Immature natural killer cell (primary cell): ENCODE data around the gene CAV2. TPM values are rescaled to one million over a fixed set of nuclear protein-coding genes. Genes with fewer than 3 reads are reported as not detected.
A peak's percentile ranks its signal among the peaks of the same experiment; 100 is the strongest.

Experiments used
- DNase-seq, 3 donors: peaks; one replicate each; pipeline ENCODE4 v3.0.0; 2022; ENCODE audit warnings: mixed read lengths in 1 of 3
- H3K27ac Mint-ChIP-seq, 6 donors: one replicate each; pipeline ENCODE4 v1.8.0; 2020; ENCODE audit warnings: mixed read lengths in 6 of 6, mild to moderate bottlenecking in 5 of 6, inconsistent platforms in 4 of 6, moderate library complexity in 3 of 6
- H3K27me3 Mint-ChIP-seq, 3 donors: one replicate each; pipeline ENCODE4 v1.8.0; 2020 to 2021; ENCODE audit warnings: low read depth in 3 of 3, mild to moderate bottlenecking in 3 of 3, mixed read lengths in 3 of 3, moderate library complexity in 3 of 3, inconsistent platforms in 1 of 3
- H3K36me3 Mint-ChIP-seq, 3 donors: one replicate each; pipeline ENCODE4 v1.8.0; 2020; ENCODE audit warnings: mixed read lengths in 3 of 3, inconsistent platforms in 2 of 3, mild to moderate bottlenecking in 2 of 3
- H3K4me1 Mint-ChIP-seq, 2 donors: one replicate each; pipeline ENCODE4 v1.8.0; 2020; ENCODE audit warnings: inconsistent platforms in 2 of 2, mild to moderate bottlenecking in 2 of 2, mixed read lengths in 2 of 2, moderate library complexity in 1 of 2
- H3K4me3 Mint-ChIP-seq, 5 donors: one replicate each; pipeline ENCODE4 v1.8.0; 2020; ENCODE audit warnings: mild to moderate bottlenecking in 5 of 5, mixed read lengths in 5 of 5, inconsistent platforms in 3 of 5, moderate library complexity in 3 of 5
- H3K9me3 Mint-ChIP-seq, 6 donors: one replicate each; pipeline ENCODE4 v1.8.0; 2020; ENCODE audit warnings: mild to moderate bottlenecking in 6 of 6, mixed read lengths in 6 of 6, inconsistent platforms in 4 of 6, moderate library complexity in 3 of 6
- polyA plus RNA-seq, 3 donors: library from polyadenylated mRNA; unstranded; fragments of 300-500 nt; fragmentation: Illumina TruSeq; gene quantifications; one replicate each; pipeline ENCODE4 v1.2.3, GENCODE V29; 2021

CAV2 gene, protein sequence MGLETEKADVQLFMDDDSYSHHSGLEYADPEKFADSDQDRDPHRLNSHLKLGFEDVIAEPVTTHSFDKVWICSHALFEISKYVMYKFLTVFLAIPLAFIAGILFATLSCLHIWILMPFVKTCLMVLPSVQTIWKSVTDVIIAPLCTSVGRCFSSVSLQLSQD
- polyA plus RNA-seq: not detected

DNA sequence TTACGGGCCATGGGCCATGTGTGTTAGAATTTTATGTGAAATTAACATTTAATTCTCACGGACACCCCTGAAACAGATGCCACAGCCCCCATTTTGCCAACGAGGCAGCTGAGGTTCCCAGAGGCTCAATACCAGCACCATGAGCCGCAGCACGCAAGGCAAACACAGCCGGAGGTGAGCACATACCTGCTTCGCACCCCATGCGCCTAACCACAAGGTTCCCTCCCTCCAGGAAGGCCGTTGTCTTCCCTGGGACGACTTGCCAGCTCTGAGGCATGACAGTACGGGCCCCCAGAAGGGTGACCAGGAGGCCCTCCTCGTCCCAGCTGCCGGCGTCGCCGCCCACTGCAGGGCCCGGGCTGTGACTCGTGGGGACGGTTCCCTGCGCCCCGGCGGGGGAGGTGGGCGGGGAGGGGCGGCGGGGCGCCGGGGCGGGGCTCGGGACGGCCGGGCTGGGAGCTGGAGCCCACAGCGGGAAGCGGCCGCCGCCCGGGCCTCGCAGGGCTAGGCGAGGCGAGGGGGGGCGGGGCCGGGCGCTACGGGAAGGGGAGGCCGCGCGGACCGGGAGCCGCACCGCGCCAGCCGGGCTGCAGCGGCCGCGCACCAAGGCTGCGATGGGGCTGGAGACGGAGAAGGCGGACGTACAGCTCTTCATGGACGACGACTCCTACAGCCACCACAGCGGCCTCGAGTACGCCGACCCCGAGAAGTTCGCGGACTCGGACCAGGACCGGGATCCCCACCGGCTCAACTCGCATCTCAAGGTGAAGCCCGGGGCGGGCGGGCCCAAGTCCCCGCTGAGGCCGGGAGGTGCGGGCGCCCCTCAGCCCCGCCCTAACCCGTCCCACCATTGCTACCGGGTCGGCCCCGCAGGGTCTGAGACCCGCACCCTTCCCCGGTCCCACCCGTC lies at the start of gene CAV2:
TSS of gene CAV2 (plus strand) at position 571 of the 910 bp plus-strand sequence. CDS start at position 615, 44 bp downstream.
- H3K4me3 Mint-ChIP-seq: peak within 1 kb of the TSS; percentile 50 to 74 (median 71)
- peak in 1 of 3 donors; percentile 3 for DNase-seq
- peaks cover 20 to 24% (median 21%) of the 10 kb centered on the region in 3 donors for H3K27me3 Mint-ChIP-seq
- no peaks in the 10 kb centered on the region for H3K36me3 Mint-ChIP-seq
- peaks cover 16 to 17% of the 10 kb centered on the region in 2 donors for H3K4me1 Mint-ChIP-seq
- H3K27ac Mint-ChIP-seq: no peak within 1 kb of the TSS
- H3K9me3 Mint-ChIP-seq: peaks cover 0 to 5% (median 0%) of the 10 kb centered on the region in 6 donors

DNA sequence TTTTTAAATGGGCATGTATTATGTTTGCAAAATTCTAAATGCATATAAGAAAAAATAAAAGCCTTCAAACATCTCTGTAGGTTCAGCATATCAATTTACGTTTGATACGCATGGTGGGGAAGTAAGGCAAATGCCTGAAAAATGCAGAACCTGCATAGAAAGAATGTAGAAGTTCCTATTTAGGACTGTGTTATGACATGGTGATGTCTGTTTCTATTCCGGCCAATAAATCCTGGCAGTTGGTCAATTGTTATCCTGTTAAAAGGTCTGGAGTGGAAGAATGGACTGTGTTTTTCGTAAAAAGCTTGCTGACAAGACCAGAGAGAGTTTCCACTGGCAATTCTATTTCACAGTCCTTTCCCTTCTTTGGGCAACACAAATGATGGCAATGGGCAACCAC lies 49.6 kb upstream of the CAV2 start:
- no peak overlapping the region for H3K27ac Mint-ChIP-seq
- H3K4me3 Mint-ChIP-seq: no peak overlapping the region
- peaks cover 0 to 1% (median 0%) of the 10 kb centered on the region in 6 donors for H3K9me3 Mint-ChIP-seq
- H3K27me3 Mint-ChIP-seq: peaks cover 2 to 12% (median 6%) of the 10 kb centered on the region in 3 donors
- DNase-seq: no peak
- no peaks in the 10 kb centered on the region for H3K36me3 Mint-ChIP-seq
- H3K4me1 Mint-ChIP-seq: no peaks in the 10 kb centered on the region

DNA sequence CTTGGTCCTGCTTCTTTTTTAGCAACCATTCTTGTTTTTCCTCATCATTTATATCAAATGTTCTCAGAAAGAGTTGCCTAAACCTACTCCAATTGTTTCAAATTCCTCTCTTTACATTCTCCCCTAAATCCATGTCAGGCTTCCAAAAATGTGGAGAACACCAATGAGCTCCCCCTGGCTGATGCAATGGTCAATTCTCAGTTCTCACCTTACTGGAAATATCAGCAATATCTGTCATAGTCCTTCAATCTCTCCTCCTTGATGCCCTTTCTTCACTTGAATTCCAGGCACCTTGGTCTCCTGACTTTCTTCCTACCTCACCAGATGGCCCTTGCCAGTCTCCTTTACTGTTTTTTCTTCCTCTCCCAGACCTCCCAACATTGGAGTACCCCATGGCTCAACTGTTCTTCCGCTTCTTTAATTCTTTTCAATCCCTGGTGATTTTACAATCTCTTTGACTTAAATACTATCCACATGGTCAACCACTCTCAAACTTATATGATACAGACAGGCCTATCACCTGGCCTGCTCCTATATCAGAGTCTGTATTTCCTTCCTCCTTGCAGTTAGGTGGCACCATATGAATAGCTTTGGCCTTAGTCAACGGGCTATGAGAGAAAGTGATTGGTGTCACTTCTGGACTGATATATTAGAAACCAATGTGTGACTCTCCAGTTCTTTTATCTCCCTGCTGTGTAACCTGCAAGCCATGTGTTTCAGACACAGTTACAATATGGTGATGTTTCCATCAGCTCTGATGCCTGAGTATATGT lies 47.4 kb upstream of the CAV2 start:
- no peaks in the 10 kb centered on the region for H3K36me3 Mint-ChIP-seq
- DNase-seq: no peak
- H3K27me3 Mint-ChIP-seq: peaks cover 2 to 13% (median 4%) of the 10 kb centered on the region in 3 donors
- no peaks in the 10 kb centered on the region for H3K4me1 Mint-ChIP-seq
- H3K9me3 Mint-ChIP-seq: no peaks in the 10 kb centered on the region
- no peak overlapping the region for H3K4me3 Mint-ChIP-seq
- H3K27ac Mint-ChIP-seq: no peak overlapping the region

DNA sequence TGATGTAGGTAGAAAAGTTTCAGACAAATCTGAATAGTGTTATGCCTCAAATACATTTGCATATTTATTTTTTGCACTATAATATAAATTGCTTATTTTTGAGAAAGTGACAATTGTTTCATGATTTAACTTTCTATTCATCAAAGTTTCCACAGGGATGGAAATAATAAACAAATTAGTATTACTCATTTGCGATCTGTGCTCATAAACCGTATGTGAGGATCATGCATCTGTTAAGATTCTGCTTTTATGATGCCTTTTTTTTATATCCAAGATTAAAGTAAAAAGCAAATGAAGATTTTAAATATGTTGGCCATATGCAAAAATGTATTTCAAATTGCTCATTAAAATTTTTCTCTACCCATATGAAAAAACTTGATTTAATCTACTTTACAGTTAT lies 45.2 kb upstream of the CAV2 start:
- Mint-ChIP-seq H3K4me3 (no peak overlapping the region), H3K27me3 (peaks cover 2 to 13% (median 4%) of the 10 kb centered on the region in 3 donors), H3K27ac (no peak overlapping the region), H3K9me3 (no peaks in the 10 kb centered on the region), H3K4me1 (no peaks in the 10 kb centered on the region), H3K36me3 (no peaks in the 10 kb centered on the region)
- no peak for DNase-seq

DNA sequence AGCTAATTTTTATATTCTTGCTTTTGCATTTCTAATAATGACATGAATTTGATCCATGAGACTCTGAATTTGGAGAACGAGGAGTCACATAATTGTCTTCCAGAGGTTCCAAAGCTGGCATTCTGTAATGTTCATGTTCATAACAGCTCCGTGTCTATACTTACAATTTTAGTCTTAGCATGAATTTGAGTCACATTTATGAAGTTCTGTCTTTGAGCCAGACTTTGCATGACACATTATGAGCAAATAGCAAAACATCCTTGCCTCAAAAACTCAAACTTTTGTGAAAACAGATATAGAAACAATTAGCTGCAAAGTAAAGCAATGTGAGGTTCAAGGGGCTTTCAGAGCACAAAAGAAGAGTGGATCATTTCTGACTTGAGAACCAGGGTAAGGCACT lies 44.5 kb upstream of the CAV2 start:
- DNase-seq: no peak
- no peaks in the 10 kb centered on the region for H3K36me3 Mint-ChIP-seq
- no peak overlapping the region for H3K27ac Mint-ChIP-seq
- no peaks in the 10 kb centered on the region for H3K4me1 Mint-ChIP-seq
- no peak overlapping the region for H3K4me3 Mint-ChIP-seq
- no peaks in the 10 kb centered on the region for H3K9me3 Mint-ChIP-seq
- peaks cover 1 to 10% (median 2%) of the 10 kb centered on the region in 3 donors for H3K27me3 Mint-ChIP-seq

DNA sequence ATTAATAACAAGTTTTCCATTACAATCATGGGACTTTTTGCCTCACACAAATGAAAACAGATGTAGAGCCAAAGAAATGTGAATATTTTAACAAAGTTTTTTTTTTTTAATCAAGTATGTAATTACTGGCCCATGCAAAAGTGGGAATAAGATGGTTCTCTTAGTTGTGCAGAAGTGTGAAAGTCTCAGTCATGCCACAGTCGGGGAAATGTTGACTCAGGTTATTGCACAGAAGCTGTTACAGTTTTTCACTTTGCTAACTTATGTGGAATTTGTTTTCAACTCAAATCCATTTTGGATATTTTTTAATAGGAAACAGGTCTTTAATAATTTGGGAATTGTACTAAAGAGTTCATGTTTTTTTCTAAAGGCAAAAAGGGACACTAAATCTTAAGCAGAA lies 44.0 kb upstream of the CAV2 start:
- no peak for DNase-seq
- H3K4me1 Mint-ChIP-seq: no peaks in the 10 kb centered on the region
- H3K27me3 Mint-ChIP-seq: peaks cover under 1 to 10% (median 2%) of the 10 kb centered on the region in 3 donors
- no peaks in the 10 kb centered on the region for H3K36me3 Mint-ChIP-seq
- no peaks in the 10 kb centered on the region for H3K9me3 Mint-ChIP-seq
- H3K27ac Mint-ChIP-seq: no peak overlapping the region
- no peak overlapping the region for H3K4me3 Mint-ChIP-seq

DNA sequence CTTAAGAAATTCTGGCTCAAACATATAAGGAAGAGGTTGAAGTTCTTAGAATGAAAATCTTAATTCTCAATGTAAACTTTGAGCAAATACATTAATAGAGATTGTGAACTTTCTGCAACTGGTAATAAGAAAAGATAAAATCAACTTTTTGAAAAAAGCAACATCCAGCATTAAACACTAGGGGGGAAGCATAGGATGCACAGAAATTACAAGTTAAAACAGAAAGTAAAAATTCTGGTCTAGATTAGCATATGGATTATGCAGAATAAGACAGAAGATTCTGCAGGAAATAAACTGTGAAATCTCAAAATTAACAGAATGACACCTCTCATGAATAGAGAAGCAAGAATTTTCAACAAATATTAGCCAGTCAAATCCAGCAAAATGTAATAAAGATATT lies 38.0 kb upstream of the CAV2 start:
- H3K36me3 Mint-ChIP-seq: no peaks in the 10 kb centered on the region
- no peak overlapping the region for H3K27ac Mint-ChIP-seq
- peaks cover 0 to 7% (median 3%) of the 10 kb centered on the region in 3 donors for H3K27me3 Mint-ChIP-seq
- H3K4me1 Mint-ChIP-seq: no peaks in the 10 kb centered on the region
- no peaks in the 10 kb centered on the region for H3K9me3 Mint-ChIP-seq
- DNase-seq: no peak
- H3K4me3 Mint-ChIP-seq: no peak overlapping the region

DNA sequence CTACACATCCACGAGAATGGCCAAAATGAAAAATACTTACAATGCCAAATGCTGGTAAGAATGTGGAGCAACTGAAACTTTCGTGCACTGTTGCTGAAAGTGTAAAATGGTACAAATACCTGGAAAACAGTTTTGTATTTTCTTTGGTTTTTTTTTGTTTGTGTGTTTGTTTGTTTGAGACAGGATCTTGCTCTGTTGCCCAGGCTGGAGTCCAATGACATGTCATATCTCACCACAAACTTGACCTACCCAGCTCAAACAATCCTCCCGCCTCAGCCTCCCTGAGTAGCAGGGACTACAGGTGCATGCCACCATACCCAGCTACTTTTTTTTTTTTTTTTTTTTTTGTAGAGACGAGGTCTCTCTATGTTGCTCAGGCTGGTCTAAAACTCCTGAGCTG lies 35.6 kb upstream of the CAV2 start:
- H3K27ac Mint-ChIP-seq: no peak overlapping the region
- peaks cover 0 to 6% (median 4%) of the 10 kb centered on the region in 3 donors for H3K27me3 Mint-ChIP-seq
- H3K4me1 Mint-ChIP-seq: no peaks in the 10 kb centered on the region
- no peaks in the 10 kb centered on the region for H3K36me3 Mint-ChIP-seq
- H3K9me3 Mint-ChIP-seq: peaks cover 0 to 1% (median 0%) of the 10 kb centered on the region in 6 donors
- H3K4me3 Mint-ChIP-seq: no peak overlapping the region
- DNase-seq: no peak

DNA sequence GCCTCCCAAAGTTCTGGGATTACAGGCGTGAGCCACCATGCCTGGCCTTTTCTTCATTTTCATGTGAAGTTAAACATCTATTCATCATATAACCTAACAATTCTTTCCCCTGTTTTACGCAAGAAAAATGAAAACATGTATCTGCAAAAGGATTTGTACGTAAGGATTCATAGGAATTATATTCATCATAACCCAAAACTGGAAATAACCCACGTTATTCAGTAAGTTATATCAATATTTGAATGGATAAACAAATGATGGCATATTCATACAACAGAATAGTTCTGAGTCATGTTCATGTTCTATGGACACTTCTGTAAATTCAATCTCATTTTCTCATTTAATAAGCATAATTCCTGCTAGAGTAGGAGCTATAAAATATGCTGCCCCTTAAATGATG lies 35.2 kb upstream of the CAV2 start:
- Mint-ChIP-seq H3K27ac (no peak overlapping the region), H3K27me3 (peaks cover 0 to 6% (median 4%) of the 10 kb centered on the region in 3 donors), H3K36me3 (no peaks in the 10 kb centered on the region), H3K4me3 (no peak overlapping the region), H3K4me1 (no peaks in the 10 kb centered on the region), H3K9me3 (peaks cover 0 to 1% (median 0%) of the 10 kb centered on the region in 6 donors)
- no peak for DNase-seq

DNA sequence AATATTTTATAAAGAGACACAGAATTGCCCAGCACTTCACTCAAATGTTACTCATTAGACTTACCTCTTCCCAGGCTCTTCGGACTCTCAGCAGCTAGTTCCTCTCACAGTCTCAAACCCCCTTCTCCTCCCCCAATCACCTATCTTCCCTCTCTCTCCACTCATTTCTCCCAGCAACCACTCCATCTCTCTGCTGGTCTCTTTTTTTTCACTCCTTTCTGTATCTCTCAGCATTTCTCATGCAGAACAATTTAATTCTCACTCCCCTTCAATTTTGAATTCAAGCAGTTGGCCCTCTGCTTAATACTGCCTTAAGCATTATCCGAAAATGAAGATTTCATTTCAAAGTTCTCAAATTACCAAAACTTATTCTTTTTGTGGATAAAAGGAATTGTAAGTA lies 34.4 kb upstream of the CAV2 start:
- no peak overlapping the region for H3K27ac Mint-ChIP-seq
- H3K9me3 Mint-ChIP-seq: peaks cover 0 to 1% (median 0%) of the 10 kb centered on the region in 6 donors
- DNase-seq: no peak
- no peaks in the 10 kb centered on the region for H3K36me3 Mint-ChIP-seq
- H3K4me1 Mint-ChIP-seq: no peaks in the 10 kb centered on the region
- H3K27me3 Mint-ChIP-seq: peaks cover 0 to 6% (median 4%) of the 10 kb centered on the region in 3 donors
- H3K4me3 Mint-ChIP-seq: no peak overlapping the region

DNA sequence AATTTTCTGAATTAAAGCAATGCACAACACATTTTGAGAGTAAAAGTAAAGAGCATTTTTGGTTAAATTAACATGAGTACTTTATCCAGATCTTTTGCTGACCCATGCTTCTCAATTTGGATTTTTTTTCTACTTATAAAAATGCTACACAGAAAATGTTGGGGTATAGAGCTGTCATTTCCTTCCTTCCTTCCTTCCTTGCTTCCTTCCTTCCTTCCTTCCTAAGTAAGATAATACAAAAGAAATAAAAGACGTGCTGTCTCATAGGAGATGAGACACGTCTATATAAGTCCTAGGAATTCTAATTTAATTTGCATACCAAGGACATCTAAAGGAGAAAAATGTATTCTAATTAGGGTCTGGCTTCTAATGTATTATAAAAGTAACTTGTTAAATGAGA lies 31.0 kb upstream of the CAV2 start:
- Mint-ChIP-seq H3K4me3 (no peak overlapping the region), H3K27me3 (peaks cover 0 to 8% (median 4%) of the 10 kb centered on the region in 3 donors), H3K9me3 (peaks cover 0 to 1% (median 0%) of the 10 kb centered on the region in 6 donors), H3K4me1 (no peaks in the 10 kb centered on the region), H3K27ac (no peak overlapping the region), H3K36me3 (no peaks in the 10 kb centered on the region)
- DNase-seq: no peak

DNA sequence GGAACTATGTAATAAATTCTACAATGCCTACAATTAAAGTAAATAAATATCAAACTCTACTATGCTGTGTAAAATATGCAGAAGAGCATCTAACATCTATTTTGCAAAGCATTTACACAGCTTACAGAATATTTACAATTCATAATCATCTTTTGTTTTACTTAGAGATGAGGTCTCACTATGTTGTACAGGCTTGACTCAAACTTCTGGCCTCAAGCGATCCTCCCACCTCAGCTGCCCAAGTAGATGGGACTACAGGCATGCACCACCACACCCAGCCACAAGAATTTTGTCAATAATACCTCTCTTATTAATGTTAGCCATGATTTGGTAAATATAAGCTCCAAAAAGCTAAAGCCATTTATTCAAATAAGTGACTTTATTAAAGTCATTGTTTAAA lies 21.9 kb upstream of the CAV2 start:
- peaks cover 0 to 11% (median 2%) of the 10 kb centered on the region in 6 donors for H3K9me3 Mint-ChIP-seq
- H3K36me3 Mint-ChIP-seq: no peaks in the 10 kb centered on the region
- no peak overlapping the region for H3K27ac Mint-ChIP-seq
- H3K4me1 Mint-ChIP-seq: no peaks in the 10 kb centered on the region
- DNase-seq: no peak
- H3K4me3 Mint-ChIP-seq: no peak overlapping the region
- H3K27me3 Mint-ChIP-seq: peaks cover 0 to 3% (median 2%) of the 10 kb centered on the region in 3 donors

DNA sequence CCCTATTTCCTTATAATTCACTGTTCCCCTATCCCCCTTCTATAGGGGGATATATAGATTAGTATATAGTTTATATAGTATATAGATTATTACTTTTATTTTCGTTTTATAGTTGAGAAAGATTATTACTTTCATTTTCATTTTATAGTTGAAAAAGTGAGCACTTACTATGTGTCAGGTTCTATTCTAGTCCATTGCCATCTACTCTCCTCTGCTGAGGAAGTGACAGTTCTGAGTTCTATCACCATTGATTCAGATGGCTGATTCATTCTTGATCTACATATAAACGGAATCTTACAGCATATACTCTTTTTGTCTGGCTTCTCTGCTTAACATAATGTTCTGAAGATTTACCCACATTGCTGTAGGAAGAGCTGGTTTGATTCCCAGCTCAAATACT lies 20.7 kb upstream of the CAV2 start:
- Mint-ChIP-seq H3K27ac (no peak overlapping the region), H3K4me3 (no peak overlapping the region), H3K27me3 (peaks cover 0 to 9% (median 2%) of the 10 kb centered on the region in 3 donors), H3K4me1 (no peaks in the 10 kb centered on the region), H3K36me3 (no peaks in the 10 kb centered on the region), H3K9me3 (peaks cover 0 to 11% (median 2%) of the 10 kb centered on the region in 6 donors)
- no peak for DNase-seq
